Hypothalamus (tissue), 51 donors: Measurements from ENCODE around the gene SHROOM3.
"Not testable (repeated sequence)": the region's sequence is repeated elsewhere in the genome, so short reads cannot be mapped to it uniquely, and the experiment has no call there.

Experiments used
- DNase-seq, 51 donors: peaks; one replicate each; lab custom pipeline; 2025; lab: John Stamatoyannopoulos, UW

The SHROOM3 gene

GRCh38 chr4:76585897-76586360, 150.9 kb downstream of the SHROOM3 start:
- peak in 42 of 51 donors; percentile 3 to 76 (median 27) for DNase-seq

GRCh38 chr4:76588274-76588673, 153.2 kb downstream of the SHROOM3 start:
- DNase-seq: no peak

- DNase-seq: no peak
These were observed 154.4 kb downstream of the SHROOM3 start for GRCh38 chr4:76589402-76589801.

GRCh38 chr4:76589872-76590797, 155.1 kb downstream of the SHROOM3 start:
- peak in 2 of 51 donors; percentile 7 to 21 for DNase-seq

- DNase-seq: no peak
These were observed 155.8 kb downstream of the SHROOM3 start for GRCh38 chr4:76590798-76591281.

GRCh38 chr4:76591992-76592391, 157.0 kb downstream of the SHROOM3 start:
- no peak for DNase-seq

GRCh38 chr4:76592460-76592859, 157.4 kb downstream of the SHROOM3 start:
- DNase-seq: no peak

GRCh38 chr4:76594173-76594572, 159.1 kb downstream of the SHROOM3 start:
- DNase-seq: no peak

GRCh38 chr4:76595435-76595834, 160.4 kb downstream of the SHROOM3 start:
- no peak for DNase-seq

- no peak for DNase-seq
These were observed 161.7 kb downstream of the SHROOM3 start for GRCh38 chr4:76596713-76597112.

GRCh38 chr4:76597423-76597979, 162.5 kb downstream of the SHROOM3 start:
- DNase-seq: no peak

GRCh38 chr4:76600447-76600846, 165.4 kb downstream of the SHROOM3 start:
- no peak for DNase-seq

- DNase-seq: no peak
These were observed 166.8 kb downstream of the SHROOM3 start for GRCh38 chr4:76601791-76602190.

- no peak for DNase-seq
These were observed 170.1 kb downstream of the SHROOM3 start for GRCh38 chr4:76605099-76605563.

GRCh38 chr4:76606645-76607265, 171.7 kb downstream of the SHROOM3 start:
- DNase-seq: no peak

GRCh38 chr4:76607266-76607799, 172.3 kb downstream of the SHROOM3 start:
- no peak for DNase-seq

- no peak for DNase-seq
These were observed 172.8 kb downstream of the SHROOM3 start for GRCh38 chr4:76607846-76608245.

- DNase-seq: not testable (repeated sequence)
These were observed 173.5 kb downstream of the SHROOM3 start for GRCh38 chr4:76608549-76608948.

- DNase-seq: no peak
These were observed 175.9 kb downstream of the SHROOM3 start for GRCh38 chr4:76610751-76611547.

GRCh38 chr4:76611616-76612207, 176.7 kb downstream of the SHROOM3 start:
- DNase-seq: no peak
